ACC112 (cell line): ENCODE data around the gene ROPN1B.

Experiments
- H2AFZ ChIP-seq: fragments of 200-600 bp; sonication (generic); one replicate; pipeline ENCODE4 v1.6.0; 2017; ENCODE audit warnings: antibody characterized with exemption, low read length; ENCODE audit not compliant: unreplicated experiment
- H3K27ac ChIP-seq: fragments of 200-600 bp; sonication (generic); 2 replicates; pipeline ENCODE4 v1.5.1; 2014; ENCODE audit warnings: low read depth, mild to moderate bottlenecking, antibody characterized with exemption, low read length, moderate library complexity
- H3K27me3 ChIP-seq: fragments of 200-600 bp; sonication (generic); 2 replicates; pipeline ENCODE4 v1.6.1; 2014; ENCODE audit warnings: mild to moderate bottlenecking, antibody characterized with exemption, low read length, moderate library complexity, mixed read lengths; ENCODE audit not compliant: insufficient read depth
- H3K36me3 ChIP-seq: fragments of 200-600 bp; sonication (generic); 2 replicates; pipeline ENCODE4 v1.6.1; 2016; ENCODE audit warnings: mild to moderate bottlenecking, antibody characterized with exemption, low read length, moderate library complexity, mixed read lengths; ENCODE audit not compliant: insufficient read depth
- H3K4me1 ChIP-seq: fragments of 200-600 bp; sonication (generic); one replicate; pipeline ENCODE4 v1.6.1; 2016; ENCODE audit warnings: low read length, mixed read lengths; ENCODE audit not compliant: insufficient read depth, unreplicated experiment, control insufficient read depth
- H3K4me3 ChIP-seq: fragments of 200-600 bp; sonication (generic); 2 replicates; pipeline ENCODE4 v1.5.1; 2014; ENCODE audit warnings: mild to moderate bottlenecking, low read depth, low read length
- H3K79me2 ChIP-seq: fragments of 200-600 bp; sonication (generic); one replicate; pipeline ENCODE4 v1.6.0; 2016; ENCODE audit warnings: low read length; ENCODE audit not compliant: control insufficient read depth, unreplicated experiment, insufficient read depth

The ROPN1B gene

GRCh38 chr3:126022741-126023359 is 53.9 kb downstream of the ROPN1B start:
- no peak overlapping the region for H3K27ac ChIP-seq
- no peaks in the 10 kb centered on the region for H3K27me3 ChIP-seq
- no peaks in the 10 kb centered on the region for H3K79me2 ChIP-seq
- no peaks in the 10 kb centered on the region for H3K36me3 ChIP-seq
- H2AFZ ChIP-seq, result no peak overlapping the region
- no peak overlapping the region for H3K4me3 ChIP-seq
- no peaks in the 10 kb centered on the region for H3K4me1 ChIP-seq

GRCh38 chr3:126023390-126023789 is 54.4 kb downstream of the ROPN1B start:
- Histone ChIP-seq H3K4me3 (no peak overlapping the region), H3K27ac (no peak overlapping the region), H2AFZ (no peak overlapping the region), H3K27me3 (no peaks in the 10 kb centered on the region), H3K79me2 (no peaks in the 10 kb centered on the region), H3K4me1 (no peaks in the 10 kb centered on the region), H3K36me3 (peaks cover 2% of the 10 kb centered on the region; the same call in 1 of the 2 replicates)

GRCh38 chr3:126024049-126024854 is 55.3 kb downstream of the ROPN1B start:
- Histone ChIP-seq H3K4me1 (no peaks in the 10 kb centered on the region), H3K27ac (no peak overlapping the region), H3K4me3 (no peak overlapping the region), H3K27me3 (no peaks in the 10 kb centered on the region), H3K36me3 (peaks cover 7% of the 10 kb centered on the region; the same call in 1 of the 2 replicates), H2AFZ (no peak overlapping the region), H3K79me2 (no peaks in the 10 kb centered on the region)

- Histone ChIP-seq H3K27ac (no peak overlapping the region), H2AFZ (no peak overlapping the region), H3K27me3 (no peaks in the 10 kb centered on the region), H3K36me3 (peaks cover 7% of the 10 kb centered on the region; the same call in 1 of the 2 replicates), H3K4me3 (no peak overlapping the region), H3K79me2 (no peaks in the 10 kb centered on the region), H3K4me1 (no peaks in the 10 kb centered on the region)
These were observed 56.2 kb downstream of the ROPN1B start for GRCh38 chr3:126025116-126025729.

- Histone ChIP-seq H3K27ac (no peak overlapping the region), H3K27me3 (no peaks in the 10 kb centered on the region), H3K36me3 (peaks cover 7% of the 10 kb centered on the region; the same call in 1 of the 2 replicates), H3K79me2 (no peaks in the 10 kb centered on the region), H3K4me3 (no peak overlapping the region), H3K4me1 (no peaks in the 10 kb centered on the region), H2AFZ (no peak overlapping the region)
These were observed 56.9 kb downstream of the ROPN1B start for GRCh38 chr3:126025862-126026261.

- Histone ChIP-seq H3K27ac (no peak overlapping the region), H2AFZ (no peak overlapping the region), H3K4me3 (no peak overlapping the region), H3K4me1 (no peaks in the 10 kb centered on the region), H3K36me3 (peaks cover 7% of the 10 kb centered on the region; the same call in 1 of the 2 replicates), H3K79me2 (no peaks in the 10 kb centered on the region), H3K27me3 (no peaks in the 10 kb centered on the region)
These were observed 57.3 kb downstream of the ROPN1B start for GRCh38 chr3:126026277-126026751.

DNA sequence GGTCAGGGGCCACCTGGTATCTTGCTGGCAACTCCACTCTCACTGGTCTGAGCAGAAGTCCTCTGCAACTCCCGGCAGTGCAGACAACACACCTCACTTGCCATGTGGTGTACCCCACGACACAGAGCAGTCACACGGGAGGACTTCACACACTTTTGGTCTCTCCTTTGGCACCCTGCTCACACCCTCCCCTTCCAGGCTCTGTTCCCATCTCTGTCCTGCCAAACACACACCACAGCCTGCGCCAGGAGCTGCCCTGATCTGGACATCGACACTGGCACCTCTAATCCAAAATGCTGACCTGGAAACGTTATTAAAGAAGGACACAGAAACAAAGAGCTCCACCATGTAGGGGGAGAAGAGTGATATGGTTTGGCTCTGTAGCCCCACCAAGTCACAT is 57.8 kb downstream of the ROPN1B start:
- Histone ChIP-seq H3K4me3 (no peak overlapping the region), H3K27ac (no peak overlapping the region), H3K27me3 (no peaks in the 10 kb centered on the region), H3K36me3 (peaks cover 7% of the 10 kb centered on the region; the same call in 1 of the 2 replicates), H2AFZ (no peak overlapping the region), H3K79me2 (no peaks in the 10 kb centered on the region), H3K4me1 (no peaks in the 10 kb centered on the region)

DNA sequence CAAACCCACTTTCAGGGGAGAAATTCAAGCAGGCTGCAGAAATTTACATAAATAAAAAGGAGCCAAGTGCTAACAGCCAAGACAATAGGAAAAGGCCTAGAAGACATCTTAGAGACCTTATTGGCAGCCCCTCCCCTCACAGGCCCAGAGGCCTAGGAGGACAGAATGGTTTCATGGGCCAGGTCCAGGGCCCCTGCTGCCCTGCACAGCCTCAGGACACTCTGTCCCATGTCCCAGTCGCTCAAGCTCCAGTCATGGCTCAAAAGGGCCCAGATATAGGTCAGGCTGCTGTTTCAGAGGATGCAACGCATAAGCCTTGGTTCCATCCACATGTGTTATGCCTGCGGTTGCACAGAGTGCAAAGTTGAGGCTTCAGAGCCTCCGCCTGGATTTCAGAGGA is 59.1 kb downstream of the ROPN1B start:
- H3K4me3 ChIP-seq, result no peak overlapping the region
- H3K36me3 ChIP-seq, result peaks cover 7% of the 10 kb centered on the region; the same call in 1 of the 2 replicates
- H3K4me1 ChIP-seq, result no peaks in the 10 kb centered on the region
- H3K79me2 ChIP-seq, result no peaks in the 10 kb centered on the region
- H3K27me3 ChIP-seq, result no peaks in the 10 kb centered on the region
- H3K27ac ChIP-seq, result no peak overlapping the region
- no peak overlapping the region for H2AFZ ChIP-seq

- H3K4me1 ChIP-seq, result no peaks in the 10 kb centered on the region
- no peaks in the 10 kb centered on the region for H3K79me2 ChIP-seq
- H3K36me3 ChIP-seq, result peaks cover 7% of the 10 kb centered on the region; the same call in 1 of the 2 replicates
- no peak overlapping the region for H3K27ac ChIP-seq
- no peak overlapping the region for H3K4me3 ChIP-seq
- H2AFZ ChIP-seq, result no peak overlapping the region
- H3K27me3 ChIP-seq, result no peaks in the 10 kb centered on the region
These were observed 60.3 kb downstream of the ROPN1B start for GRCh38 chr3:126029241-126029640.

DNA sequence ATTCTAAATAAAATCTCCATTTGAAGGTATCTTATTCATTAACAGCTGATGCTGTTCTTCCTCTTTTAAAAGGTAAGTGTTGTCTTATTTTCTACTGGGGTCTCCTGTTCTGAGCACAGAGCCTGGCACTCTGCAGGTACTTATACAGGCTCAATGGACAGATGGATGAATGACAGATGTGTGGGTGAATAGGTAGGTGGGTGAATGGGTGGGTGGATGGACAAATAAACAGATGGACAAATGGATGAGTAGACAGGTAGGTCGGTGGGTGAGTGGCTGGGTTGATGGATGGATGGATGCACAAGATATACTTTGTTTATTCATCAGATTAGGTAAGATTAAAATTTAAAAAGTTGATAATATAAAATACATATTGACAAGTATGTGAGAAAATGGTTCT is 61.5 kb downstream of the ROPN1B start:
- Histone ChIP-seq H3K4me1 (no peaks in the 10 kb centered on the region), H3K27ac (no peak overlapping the region), H3K27me3 (no peaks in the 10 kb centered on the region), H3K36me3 (peaks cover 7% of the 10 kb centered on the region; the same call in 1 of the 2 replicates), H2AFZ (no peak overlapping the region), H3K4me3 (no peak overlapping the region), H3K79me2 (no peaks in the 10 kb centered on the region)
